Measurements from ENCODE around the gene BAD.

BAD gene

GRCh38 chr11:64227405-64227956 lies 57.0 kb downstream of the BAD start:
- DNase-seq = no peak

DNA sequence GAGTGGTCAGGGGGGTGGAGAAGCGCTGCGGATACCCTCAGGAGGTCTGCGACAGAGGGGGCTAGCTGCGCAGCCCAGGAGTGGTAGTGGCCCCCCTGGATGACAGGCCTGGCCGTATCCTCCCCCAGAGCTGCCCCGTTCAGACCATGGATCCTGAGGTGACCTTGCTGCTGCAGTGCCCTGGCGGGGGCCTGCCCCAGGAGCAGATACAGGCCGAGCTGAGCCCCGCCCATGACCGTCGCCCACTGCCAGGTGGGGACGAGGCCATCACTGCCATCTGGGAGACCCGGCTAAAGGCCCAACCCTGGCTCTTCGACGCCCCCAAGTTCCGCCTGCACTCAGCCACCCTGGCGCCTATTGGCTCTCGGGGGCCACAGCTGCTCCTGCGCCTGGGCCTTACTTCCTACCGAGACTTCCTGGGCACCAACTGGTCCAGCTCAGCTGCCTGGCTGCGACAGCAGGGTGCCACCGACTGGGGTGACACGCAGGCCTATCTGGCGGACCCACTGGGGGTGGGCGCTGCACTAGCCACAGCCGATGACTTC lies 57.9 kb downstream of the BAD start:
- peak; percentile 83 for DNase-seq

GRCh38 chr11:64225608-64226506 lies 58.6 kb downstream of the BAD start, which contains the start of the genes NUDT22 and TRPT1:
TSS of gene NUDT22 (plus strand) at chr11:64226274. CDS start at chr11:64226653, 379 bp downstream.
TSS of gene TRPT1 (minus strand) at chr11:64226186. CDS start at chr11:64225860, 326 bp downstream.
- peak; percentile 98 for DNase-seq

- no peak for DNase-seq
Observed at GRCh38 chr11:64224891-64225607, 59.4 kb downstream of the BAD start.

GRCh38 chr11:64224151-64224890 lies 60.1 kb downstream of the BAD start:
- no peak for DNase-seq

- DNase-seq = no peak
Observed at GRCh38 chr11:64223001-64223651, 61.3 kb downstream of the BAD start.

- DNase-seq = no peak
Observed at GRCh38 chr11:64222651-64223000, 61.8 kb downstream of the BAD start.

GRCh38 chr11:64220798-64221197 lies 63.7 kb downstream of the BAD start:
- DNase-seq = no peak

DNA sequence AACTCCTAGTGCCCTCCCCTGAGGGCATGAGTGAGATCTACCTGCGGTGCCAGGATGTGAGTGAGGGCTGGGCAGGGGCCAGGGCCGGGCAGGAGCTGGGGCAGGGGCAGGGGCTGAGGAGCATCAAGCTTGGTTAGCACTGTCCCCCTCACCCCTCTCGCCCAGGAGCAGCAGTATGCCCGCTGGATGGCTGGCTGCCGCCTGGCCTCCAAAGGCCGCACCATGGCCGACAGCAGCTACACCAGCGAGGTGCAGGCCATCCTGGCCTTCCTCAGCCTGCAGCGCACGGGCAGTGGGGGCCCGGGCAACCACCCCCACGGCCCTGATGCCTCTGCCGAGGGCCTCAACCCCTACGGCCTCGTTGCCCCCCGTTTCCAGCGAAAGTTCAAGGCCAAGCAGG lies 64.2 kb downstream of the BAD start:
- no peak for DNase-seq
